GM19455 (cell line): ENCODE measurements around the gene CCDC85C.

Experiments used
- ATAC-seq: cut with Tn5 transposase; IDR thresholded peaks from one replicate; pipeline ENCODE4 v1.9.1; 2021; ENCODE audit not compliant: unreplicated experiment

Gene CCDC85C

DNA sequence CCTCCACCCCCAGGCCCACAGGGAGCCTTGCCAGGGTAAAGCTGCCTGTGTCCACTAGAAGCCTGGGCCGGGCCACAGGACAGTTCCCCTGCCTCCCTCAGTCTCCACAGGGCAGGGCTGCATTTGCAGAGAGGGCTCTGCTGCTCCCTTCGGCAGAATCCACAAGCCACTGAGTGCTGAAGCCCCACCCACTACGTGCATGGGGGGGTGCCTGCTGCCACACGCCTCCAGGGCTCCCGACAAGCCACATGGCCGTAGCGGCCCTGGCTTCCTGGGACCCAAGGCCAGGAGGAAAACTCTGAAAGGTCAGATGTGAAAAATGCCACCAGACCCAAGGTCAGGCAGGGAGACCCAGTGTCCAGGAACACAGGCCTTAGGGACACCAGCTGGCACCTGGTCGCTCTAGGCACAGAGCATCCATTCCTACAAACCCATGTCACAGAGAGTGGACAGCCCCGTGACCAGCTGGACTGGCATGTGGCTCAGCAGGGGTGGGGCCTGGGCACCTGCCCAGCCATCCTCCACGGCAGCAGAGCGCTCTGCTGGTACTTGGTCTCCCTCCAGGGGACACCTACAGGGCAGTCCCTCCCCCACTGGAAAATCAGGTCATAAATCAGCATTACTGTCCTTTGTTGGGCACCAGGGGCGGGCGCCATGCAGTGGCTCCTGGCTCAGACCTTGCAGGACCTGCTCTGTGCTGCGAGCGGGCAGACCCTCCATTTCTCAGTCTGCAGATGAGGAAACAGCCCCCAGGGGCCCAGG is 42.9 kb downstream of the CCDC85C start:
- no peak for ATAC-seq

- no peak for ATAC-seq
Measured at GRCh38 chr14:99560403-99560802, 43.6 kb downstream of the CCDC85C start.

DNA sequence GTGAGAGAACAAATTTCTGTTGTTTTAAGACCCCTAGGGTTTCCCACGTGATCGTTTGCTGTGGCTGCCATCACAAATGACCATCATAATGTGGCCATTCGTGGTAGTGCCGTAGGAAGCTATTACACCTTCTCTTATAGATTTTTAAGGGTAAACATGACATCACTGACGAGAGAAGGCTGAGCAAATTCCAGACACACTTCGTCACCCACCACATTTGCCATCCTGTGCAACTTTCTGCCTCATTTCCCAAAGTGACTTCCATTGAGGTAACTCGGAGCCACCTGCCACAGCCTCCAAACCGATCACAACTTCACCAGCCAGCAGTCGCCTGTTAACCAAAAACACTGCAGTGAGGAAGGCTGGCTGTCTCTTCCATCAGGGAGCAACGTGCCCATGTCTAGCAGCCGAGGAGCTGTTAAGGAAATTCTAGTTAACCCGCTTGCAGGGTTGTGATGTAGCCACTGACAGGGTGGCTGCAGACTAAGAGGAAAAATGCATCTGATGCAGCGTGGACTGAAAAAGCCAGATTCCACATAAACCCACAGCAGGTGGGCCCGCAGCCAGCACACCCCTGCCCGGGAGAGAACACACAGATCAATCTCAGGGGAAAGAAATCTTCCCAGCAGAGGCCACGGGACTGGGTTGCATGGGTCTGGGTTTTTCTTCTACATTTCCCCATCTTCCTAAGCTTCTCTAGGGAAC is 44.6 kb downstream of the CCDC85C start:
- no peak for ATAC-seq

DNA sequence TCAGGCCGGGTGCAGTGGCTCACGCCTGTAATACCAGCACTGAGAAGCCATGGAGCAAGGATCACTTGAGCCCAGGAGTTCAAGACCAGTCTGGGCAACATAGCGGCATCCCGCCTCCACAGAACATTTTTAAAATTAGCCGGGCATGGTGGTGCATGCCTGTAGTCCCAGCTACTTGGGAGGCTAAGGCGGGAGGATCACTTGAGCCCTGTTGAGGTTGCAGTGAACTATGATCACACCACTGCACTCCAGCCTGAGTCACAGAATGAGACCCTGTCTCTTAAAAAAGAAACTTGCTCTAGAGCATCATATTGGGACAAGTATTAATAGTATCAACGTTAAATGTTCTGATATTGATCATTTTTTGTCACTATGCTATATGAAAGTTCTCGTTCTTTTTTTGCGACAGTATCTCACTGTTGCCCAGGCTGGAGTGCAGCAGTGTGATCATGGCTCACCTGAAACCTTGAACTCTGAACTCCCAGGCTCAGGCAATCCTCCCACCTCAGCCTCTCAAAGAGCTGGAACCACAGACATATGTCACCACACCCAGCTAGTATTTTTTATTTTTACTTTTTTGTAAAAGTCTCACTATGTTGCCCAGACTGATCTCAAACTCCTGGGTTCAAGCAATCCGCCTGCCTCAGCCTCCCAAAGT is 47.7 kb downstream of the CCDC85C start:
- no peak for ATAC-seq

- ATAC-seq, result no peak
Measured at GRCh38 chr14:99554757-99555531, 49.1 kb downstream of the CCDC85C start.

- no peak for ATAC-seq
Measured at GRCh38 chr14:99554184-99554583, 49.8 kb downstream of the CCDC85C start.

GRCh38 chr14:99552572-99553216 is 51.3 kb downstream of the CCDC85C start:
- ATAC-seq, result no peak

- no peak for ATAC-seq
Measured at GRCh38 chr14:99552021-99552553, 51.9 kb downstream of the CCDC85C start.

- no peak for ATAC-seq
Measured at GRCh38 chr14:99551034-99551922, 52.7 kb downstream of the CCDC85C start.

- ATAC-seq, result no peak
Measured at GRCh38 chr14:99550387-99550992, 53.5 kb downstream of the CCDC85C start.

DNA sequence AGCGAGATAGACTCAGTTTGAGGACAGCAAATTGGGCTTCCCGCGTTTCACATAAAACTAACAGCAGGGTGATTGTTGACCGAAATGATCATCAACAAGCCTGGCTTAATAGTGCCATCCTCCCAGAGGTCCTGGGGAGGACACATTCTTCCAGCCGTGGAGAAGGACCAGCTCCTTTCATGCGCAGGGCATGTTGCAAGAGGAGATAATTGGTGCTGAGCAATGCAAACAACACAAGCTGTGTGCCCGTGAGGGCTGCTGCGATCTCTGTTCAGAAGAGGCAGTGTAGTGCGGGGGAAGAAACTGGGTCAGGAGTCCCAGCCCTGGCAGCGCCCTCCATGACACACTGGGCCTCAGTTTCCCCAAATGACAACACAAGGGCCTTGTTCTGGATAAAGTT is 54.3 kb downstream of the CCDC85C start:
- no peak for ATAC-seq

GRCh38 chr14:99548871-99549515 is 55.0 kb downstream of the CCDC85C start:
- ATAC-seq, result no peak

GRCh38 chr14:99548255-99548654 is 55.8 kb downstream of the CCDC85C start:
- ATAC-seq, result no peak

DNA sequence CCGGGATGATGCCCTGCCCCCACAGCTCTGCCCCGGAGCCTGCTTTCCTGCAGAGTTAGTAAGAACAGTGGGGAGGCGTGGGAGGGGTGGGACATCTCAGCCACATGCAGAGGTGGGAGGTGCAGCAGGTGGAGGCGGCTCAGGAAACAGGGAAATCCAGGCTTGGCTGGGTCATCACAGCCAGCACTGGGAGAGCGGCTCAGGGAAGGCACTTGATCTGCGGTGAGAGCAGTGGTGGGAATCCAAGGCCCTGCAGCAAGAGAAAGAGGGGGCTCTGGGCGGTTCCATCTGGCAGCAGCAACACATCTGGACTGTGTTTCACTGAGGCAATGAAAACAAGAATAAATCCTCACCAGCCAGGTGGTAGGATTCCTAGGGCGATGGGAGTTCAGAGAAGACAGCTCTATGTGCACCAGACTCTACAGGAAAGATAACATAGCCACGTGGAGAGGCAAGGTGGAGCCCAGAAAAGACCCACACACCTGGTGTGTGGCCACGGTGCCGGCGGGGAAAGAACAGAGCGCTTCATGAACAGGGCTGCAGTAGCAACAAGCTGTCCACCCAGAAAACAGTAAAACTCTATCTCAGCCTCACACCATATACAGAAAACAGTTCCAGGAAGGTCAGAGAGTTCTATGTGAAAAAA is 57.6 kb downstream of the CCDC85C start:
- ATAC-seq, result no peak

DNA sequence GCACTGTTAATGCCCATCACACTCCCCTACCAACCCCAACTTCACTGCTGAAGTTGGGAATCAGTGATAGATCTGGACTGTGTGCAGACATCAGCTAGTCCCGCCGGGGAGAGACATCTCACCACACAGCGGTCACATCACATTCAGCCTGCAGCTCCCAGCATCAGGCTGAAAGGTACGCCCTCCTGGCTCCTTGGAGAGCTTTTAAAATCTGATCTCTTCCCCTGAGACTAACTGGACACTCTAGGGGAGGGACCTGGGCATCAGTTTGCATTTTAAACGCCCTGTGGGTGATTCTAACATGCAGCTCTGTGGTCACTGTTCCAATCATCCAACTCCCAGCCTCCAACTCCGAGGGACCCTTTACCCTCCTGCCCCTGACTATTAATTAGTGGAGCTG is 58.4 kb downstream of the CCDC85C start:
- ATAC-seq, result no peak

- no peak for ATAC-seq
Measured at GRCh38 chr14:99544991-99545390, 59.0 kb downstream of the CCDC85C start.

- ATAC-seq, result no peak
Measured at GRCh38 chr14:99543985-99544384, 60.0 kb downstream of the CCDC85C start.

DNA sequence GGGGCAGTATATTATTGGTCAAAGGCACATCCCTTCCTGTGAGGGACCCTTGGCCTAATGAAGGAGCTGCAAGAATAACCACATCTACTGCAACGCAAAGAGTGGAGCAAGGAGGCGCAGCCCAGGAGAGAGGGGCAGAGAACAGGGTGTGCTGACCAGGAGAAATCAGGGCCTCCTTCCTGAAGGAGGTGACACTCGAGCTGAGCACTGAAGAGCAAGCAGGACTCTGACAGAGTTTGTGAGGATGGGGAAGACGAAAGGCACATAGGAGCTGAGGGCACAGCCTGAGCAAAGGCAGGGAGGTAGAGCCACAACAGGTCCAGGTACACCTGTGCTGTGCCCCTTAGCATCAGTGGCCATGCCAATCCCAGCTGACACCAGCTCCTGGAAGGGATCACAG is 60.6 kb downstream of the CCDC85C start:
- ATAC-seq, result no peak
